Hepatocyte (in vitro differentiated cells): ENCODE measurements around the gene ZNF260.

ENCODE experiments used
- CTCF ChIP-seq: fragments of 200-600 bp; sonication (generic); IDR thresholded peaks from 2 replicates; pipeline ENCODE4 v1.5.1; 2016; ENCODE audit warnings: antibody characterized with exemption, mild to moderate bottlenecking; ENCODE audit not compliant: poor library complexity
- EZH2 ChIP-seq: fragments of 200-600 bp; sonication (generic); IDR thresholded peaks from 2 replicates; pipeline ENCODE4 v1.6.1; 2016; ENCODE audit warnings: antibody characterized with exemption, mild to moderate bottlenecking, borderline replicate concordance
- EZH2phosphoT487 ChIP-seq: fragments of 200-600 bp; sonication (generic); IDR thresholded peaks from one replicate; pipeline ENCODE4 v1.6.1; 2018; ENCODE audit warnings: antibody characterized with exemption, mild to moderate bottlenecking, low read depth, moderate library complexity; ENCODE audit not compliant: unreplicated experiment, severe bottlenecking

GRCh38 chr19:36564391-36564790 lies 36.3 kb upstream of the ZNF260 start:
- no peak for TF ChIP-seq CTCF
- TF ChIP-seq EZH2phosphoT487: no peak
- TF ChIP-seq EZH2: no peak
